Measurements from ENCODE around the gene UQCRQ.
A peak's percentile ranks its signal among the peaks of the same experiment; 100 is the strongest.
"Not testable (repeated sequence)": the region's sequence is repeated elsewhere in the genome, so short reads cannot be mapped to it uniquely, and the experiment has no call there.

Gene UQCRQ

GRCh38 chr5:132840896-132841295 is 25.5 kb upstream of the UQCRQ start:
- peaks cover 0 to 2% of the 10 kb centered on the region in 2 donors for H3K4me1 Mint-ChIP-seq

GRCh38 chr5:132841305-132841704 is 25.1 kb upstream of the UQCRQ start:
- no peak for DNase-seq
- Mint-ChIP-seq H3K4me1 (peaks cover 0 to 2% of the 10 kb centered on the region in 2 donors), H3K27me3 (no peaks in the 10 kb centered on the region), H3K27ac (no peak overlapping the region), H3K36me3 (no peaks in the 10 kb centered on the region), H3K9me3 (no peaks in the 10 kb centered on the region), H3K4me3 (no peak overlapping the region)
- ATAC-seq (replicated peaks) = no peak

More at GRCh38 chr5:132840896-132841295, 25.5 kb upstream of the UQCRQ start:
- H3K4me3 Mint-ChIP-seq = no peak overlapping the region
- no peak overlapping the region for H3K27ac Mint-ChIP-seq
- no peaks in the 10 kb centered on the region for H3K9me3 Mint-ChIP-seq
- ATAC-seq (replicated peaks) (no peak), DNase-seq (no peak)
- no peaks in the 10 kb centered on the region for H3K36me3 Mint-ChIP-seq
- no peaks in the 10 kb centered on the region for H3K27me3 Mint-ChIP-seq

GRCh38 chr5:132848270-132848669 is 18.2 kb upstream of the UQCRQ start:
- Mint-ChIP-seq H3K27ac (no peak overlapping the region), H3K36me3 (no peaks in the 10 kb centered on the region), H3K4me1 (peaks cover 0 to 2% of the 10 kb centered on the region in 2 donors), H3K4me3 (no peak overlapping the region), H3K27me3 (peaks cover 0 to 10% of the 10 kb centered on the region in 2 donors), H3K9me3 (no peaks in the 10 kb centered on the region)
- DNase-seq (no peak), ATAC-seq (replicated peaks) (no peak)

- Mint-ChIP-seq H3K4me3 (no peak overlapping the region), H3K9me3 (no peaks in the 10 kb centered on the region), H3K36me3 (no peaks in the 10 kb centered on the region), H3K27ac (no peak overlapping the region), H3K4me1 (peaks cover 0 to 2% of the 10 kb centered on the region in 2 donors), H3K27me3 (peaks cover 0 to 10% of the 10 kb centered on the region in 2 donors)
- ATAC-seq (replicated peaks) (no peak), DNase-seq (no peak)
Observed at GRCh38 chr5:132849347-132849746, 17.1 kb upstream of the UQCRQ start.

- Mint-ChIP-seq H3K27me3 (peaks cover 0 to 10% of the 10 kb centered on the region in 2 donors), H3K4me3 (no peak overlapping the region), H3K9me3 (no peaks in the 10 kb centered on the region), H3K27ac (no peak overlapping the region), H3K36me3 (no peaks in the 10 kb centered on the region), H3K4me1 (peaks cover 0 to 2% of the 10 kb centered on the region in 2 donors)
- DNase-seq (no peak), ATAC-seq (replicated peaks) (no peak)
Observed at GRCh38 chr5:132850066-132850465, 16.4 kb upstream of the UQCRQ start.

GRCh38 chr5:132853323-132853722 is 13.1 kb upstream of the UQCRQ start:
- DNase-seq (no peak), ATAC-seq (replicated peaks) (no peak)
- Mint-ChIP-seq H3K4me3 (no peak overlapping the region), H3K27me3 (peaks cover 20 to 22% of the 10 kb centered on the region in 2 donors), H3K9me3 (no peaks in the 10 kb centered on the region), H3K36me3 (no peaks in the 10 kb centered on the region), H3K27ac (no peak overlapping the region), H3K4me1 (peaks cover 0 to 2% of the 10 kb centered on the region in 2 donors)

- no peak for ATAC-seq (replicated peaks)
- H3K4me1 Mint-ChIP-seq = no peaks in the 10 kb centered on the region
- no peak for DNase-seq
- no peaks in the 10 kb centered on the region for H3K9me3 Mint-ChIP-seq
- H3K27ac Mint-ChIP-seq = no peak overlapping the region
- H3K4me3 Mint-ChIP-seq = no peak overlapping the region
- peaks cover 20 to 22% of the 10 kb centered on the region in 2 donors for H3K27me3 Mint-ChIP-seq
- no peaks in the 10 kb centered on the region for H3K36me3 Mint-ChIP-seq
Observed at GRCh38 chr5:132853790-132854189, 12.7 kb upstream of the UQCRQ start.

GRCh38 chr5:132854301-132854700 is 12.1 kb upstream of the UQCRQ start:
- no peak overlapping the region for H3K4me3 Mint-ChIP-seq
- H3K27me3 Mint-ChIP-seq = peaks cover 20 to 22% of the 10 kb centered on the region in 2 donors
- no peak for ATAC-seq (replicated peaks)
- no peaks in the 10 kb centered on the region for H3K4me1 Mint-ChIP-seq
- no peaks in the 10 kb centered on the region for H3K9me3 Mint-ChIP-seq
- no peak for DNase-seq
- H3K27ac Mint-ChIP-seq = no peak overlapping the region
- H3K36me3 Mint-ChIP-seq = no peaks in the 10 kb centered on the region

- H3K27ac Mint-ChIP-seq; DNase-seq; ATAC-seq (replicated peaks); H3K4me3 Mint-ChIP-seq; H3K4me1 Mint-ChIP-seq; H3K36me3 Mint-ChIP-seq; H3K9me3 Mint-ChIP-seq: not testable (repeated sequence)
- H3K27me3 Mint-ChIP-seq = peaks cover 18 to 20% of the 10 kb centered on the region in 2 donors
Observed at GRCh38 chr5:132854992-132855391, 11.4 kb upstream of the UQCRQ start.

GRCh38 chr5:132856011-132856410 is 10.4 kb upstream of the UQCRQ start:
- H3K4me1 Mint-ChIP-seq = no peaks in the 10 kb centered on the region
- H3K4me3 Mint-ChIP-seq = no peak overlapping the region
- no peak for DNase-seq
- no peak overlapping the region for H3K27ac Mint-ChIP-seq
- H3K27me3 Mint-ChIP-seq = peaks cover 15 to 20% of the 10 kb centered on the region in 2 donors
- no peak for ATAC-seq (replicated peaks)
- no peaks in the 10 kb centered on the region for H3K9me3 Mint-ChIP-seq
- no peaks in the 10 kb centered on the region for H3K36me3 Mint-ChIP-seq

GRCh38 chr5:132859889-132860437 is 6.5 kb upstream of the UQCRQ start:
- H3K4me3 Mint-ChIP-seq = no peak overlapping the region
- no peak for DNase-seq
- no peaks in the 10 kb centered on the region for H3K36me3 Mint-ChIP-seq
- no peaks in the 10 kb centered on the region for H3K4me1 Mint-ChIP-seq
- H3K27ac Mint-ChIP-seq = no peak overlapping the region
- ATAC-seq (replicated peaks) = no peak
- H3K27me3 Mint-ChIP-seq = peaks cover 12 to 20% of the 10 kb centered on the region in 2 donors
- no peaks in the 10 kb centered on the region for H3K9me3 Mint-ChIP-seq

GRCh38 chr5:132860742-132861141 is 5.7 kb upstream of the UQCRQ start:
- ATAC-seq (replicated peaks) (no peak), DNase-seq (no peak)
- Mint-ChIP-seq H3K27me3 (peaks cover 7 to 16% of the 10 kb centered on the region in 2 donors), H3K36me3 (no peaks in the 10 kb centered on the region), H3K4me3 (no peak overlapping the region), H3K4me1 (peaks cover 2 to 3% of the 10 kb centered on the region in 2 donors), H3K9me3 (no peaks in the 10 kb centered on the region), H3K27ac (no peak overlapping the region)

GRCh38 chr5:132865668-132866341 is 637 bp upstream of the UQCRQ start:
- peaks cover 10 to 15% of the 10 kb centered on the region in 2 donors for H3K36me3 Mint-ChIP-seq
- H3K4me1 Mint-ChIP-seq = peaks cover 15 to 27% of the 10 kb centered on the region in 2 donors
- peak; percentile 48 to 50 for ATAC-seq (replicated peaks)

GRCh38 chr5:132867046-132867451 is 607 bp downstream of the UQCRQ start:
- ATAC-seq (replicated peaks) (peak in 1 of 2 donors; percentile 35), DNase-seq (no peak)
- peak overlapping the region; percentile 99 for H3K27ac Mint-ChIP-seq
- no peaks in the 10 kb centered on the region for H3K27me3 Mint-ChIP-seq
- H3K4me1 Mint-ChIP-seq = peaks cover 15 to 27% of the 10 kb centered on the region in 2 donors
- peaks cover 14 to 22% of the 10 kb centered on the region in 2 donors for H3K36me3 Mint-ChIP-seq
- H3K9me3 Mint-ChIP-seq = no peaks in the 10 kb centered on the region
- peak overlapping the region; percentile 96 to 99 for H3K4me3 Mint-ChIP-seq

More at GRCh38 chr5:132865668-132866341, 637 bp upstream of the UQCRQ start:
- Mint-ChIP-seq H3K27ac (peak overlapping the region; percentile 99), H3K9me3 (no peaks in the 10 kb centered on the region), H3K4me3 (peak overlapping the region; percentile 96 to 99), H3K27me3 (no peaks in the 10 kb centered on the region)
- DNase-seq = no peak

GRCh38 chr5:132868754-132869153 is 2.3 kb downstream of the UQCRQ start:
- no peaks in the 10 kb centered on the region for H3K9me3 Mint-ChIP-seq
- no peak overlapping the region for H3K4me3 Mint-ChIP-seq
- H3K4me1 Mint-ChIP-seq = peaks cover 18 to 27% of the 10 kb centered on the region in 2 donors
- H3K36me3 Mint-ChIP-seq = peaks cover 18 to 36% of the 10 kb centered on the region in 2 donors
- peak overlapping the region; percentile 47 for H3K27ac Mint-ChIP-seq
- ATAC-seq (replicated peaks) (no peak), DNase-seq (no peak)
- H3K27me3 Mint-ChIP-seq = no peaks in the 10 kb centered on the region
